D721Med (cell line): ENCODE measurements around the gene NCMAP.

ENCODE experiments used
- DNase-seq: peaks from one replicate; pipeline ENCODE4 v3.0.0; 2011; ENCODE audit warnings: low spot score; ENCODE audit not compliant: insufficient read length
- FAIRE-seq: peaks from 2 replicates; lab custom pipeline; 2011; peaks lifted over from hg19 to GRCh38; lab: Jason Lieb, UNC
- CTCF ChIP-seq: IDR thresholded peaks from 2 replicates; pipeline ENCODE4 v1.5.1; 2012; ENCODE audit warnings: mild to moderate bottlenecking, control low read depth; ENCODE audit not compliant: insufficient read depth; ENCODE audit errors: missing control alignments

NCMAP gene

GRCh38 chr1:24562625-24563024 is 6.7 kb downstream of the NCMAP start:
- no peak for DNase-seq
- no peak for FAIRE-seq
- no peak for TF ChIP-seq CTCF

GRCh38 chr1:24564695-24565094 is 8.8 kb downstream of the NCMAP start:
- DNase-seq (no peak), FAIRE-seq (no peak)
- no peak for TF ChIP-seq CTCF

GRCh38 chr1:24566236-24566867 is 10.5 kb downstream of the NCMAP start:
- FAIRE-seq (no peak), DNase-seq (no peak)
- TF ChIP-seq CTCF: no peak

GRCh38 chr1:24567792-24568388 is 12.0 kb downstream of the NCMAP start:
- DNase-seq: no peak
- no peak for TF ChIP-seq CTCF
- no peak for FAIRE-seq

- DNase-seq (no peak), FAIRE-seq (no peak)
- TF ChIP-seq CTCF: no peak
Measured at GRCh38 chr1:24568475-24568874, 12.6 kb downstream of the NCMAP start.

GRCh38 chr1:24570265-24571125 is 14.6 kb downstream of the NCMAP start:
- FAIRE-seq (no peak), DNase-seq (no peak)
- TF ChIP-seq CTCF: no peak
